ENCODE results near the gene RPL36AL. TPM values are rescaled to one million over a fixed set of nuclear protein-coding genes. Genes with fewer than 3 reads are reported as not detected.
"Not testable (repeated sequence)": the region's sequence is repeated elsewhere in the genome, so short reads cannot be mapped to it uniquely, and the experiment has no call there.

Gene RPL36AL
- total RNA-seq, result 138 TPM
- long read RNA-seq, transcript RPL36AL-201 (2 exons, 746 nt), result major isoform, 57 of 62 reads
- long read RNA-seq, partial matches to known transcripts, result 5 of 62 reads
- long read RNA-seq, other reads (novel, unspliced or antisense), result 0 of 62 reads

DNA sequence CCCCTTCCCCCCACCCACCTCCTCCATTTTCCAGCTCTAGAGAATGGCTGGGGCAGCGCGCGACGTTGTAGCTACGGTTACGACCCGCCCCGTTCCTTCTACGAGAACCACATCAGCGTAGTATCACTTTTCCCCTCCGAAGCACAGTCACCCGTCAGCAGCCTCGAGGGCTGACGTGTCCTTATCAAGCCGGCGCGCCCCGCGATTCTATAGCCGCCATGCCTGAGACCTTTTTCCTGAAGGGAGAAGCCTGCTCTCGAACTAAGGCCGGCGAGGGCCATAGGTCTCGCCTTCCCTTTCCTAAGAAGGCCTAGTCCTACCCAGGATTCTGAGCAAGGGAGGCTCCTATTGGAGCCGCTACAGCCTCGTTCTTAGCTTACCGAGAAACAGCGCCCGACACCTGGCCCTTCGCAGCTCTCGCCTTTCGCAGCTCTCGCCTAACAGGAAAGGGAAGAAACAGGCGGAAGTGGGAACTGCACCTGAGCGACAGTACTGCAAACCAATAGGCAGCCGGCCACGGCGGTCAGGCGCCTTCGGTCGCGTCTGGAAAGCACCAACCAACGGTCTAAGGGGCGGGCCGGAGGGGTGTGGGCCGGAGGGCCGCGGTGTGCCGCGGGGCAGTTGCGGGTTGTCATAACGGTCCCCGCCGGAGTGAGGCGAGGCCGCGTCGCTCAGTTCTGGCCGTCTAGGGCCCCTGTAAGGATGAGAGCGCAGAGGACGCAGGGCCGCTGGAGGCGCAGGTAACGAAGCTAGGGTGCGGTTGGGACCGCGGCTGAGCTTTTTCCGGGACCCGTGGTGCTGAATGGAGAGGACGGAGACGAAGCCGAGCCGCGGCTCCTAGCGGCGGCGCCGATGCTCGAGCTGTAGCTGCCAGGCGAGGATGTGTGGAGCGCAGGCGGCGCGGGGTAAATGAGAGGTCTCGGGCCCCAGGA lies at the start of gene RPL36AL, which contains the start of gene MGAT2:
TSS of gene RPL36AL (minus strand) at position 445 of the 932 bp plus-strand sequence. CDS start 1,522 bp downstream, outside the sequence.
TSS of gene MGAT2 (plus strand) at position 618 of the 932 bp plus-strand sequence. CDS start 470 bp downstream, outside the sequence.
- intact Hi-C loops (cut with DNase I), result loop anchor here (2.0 to 5.0 kb wide), 2 partner anchors 14 to 33 kb away; partner anchors contain the start of genes DNAAF2 and RPS29
- ATAC-seq, result peak; percentile 100

DNA sequence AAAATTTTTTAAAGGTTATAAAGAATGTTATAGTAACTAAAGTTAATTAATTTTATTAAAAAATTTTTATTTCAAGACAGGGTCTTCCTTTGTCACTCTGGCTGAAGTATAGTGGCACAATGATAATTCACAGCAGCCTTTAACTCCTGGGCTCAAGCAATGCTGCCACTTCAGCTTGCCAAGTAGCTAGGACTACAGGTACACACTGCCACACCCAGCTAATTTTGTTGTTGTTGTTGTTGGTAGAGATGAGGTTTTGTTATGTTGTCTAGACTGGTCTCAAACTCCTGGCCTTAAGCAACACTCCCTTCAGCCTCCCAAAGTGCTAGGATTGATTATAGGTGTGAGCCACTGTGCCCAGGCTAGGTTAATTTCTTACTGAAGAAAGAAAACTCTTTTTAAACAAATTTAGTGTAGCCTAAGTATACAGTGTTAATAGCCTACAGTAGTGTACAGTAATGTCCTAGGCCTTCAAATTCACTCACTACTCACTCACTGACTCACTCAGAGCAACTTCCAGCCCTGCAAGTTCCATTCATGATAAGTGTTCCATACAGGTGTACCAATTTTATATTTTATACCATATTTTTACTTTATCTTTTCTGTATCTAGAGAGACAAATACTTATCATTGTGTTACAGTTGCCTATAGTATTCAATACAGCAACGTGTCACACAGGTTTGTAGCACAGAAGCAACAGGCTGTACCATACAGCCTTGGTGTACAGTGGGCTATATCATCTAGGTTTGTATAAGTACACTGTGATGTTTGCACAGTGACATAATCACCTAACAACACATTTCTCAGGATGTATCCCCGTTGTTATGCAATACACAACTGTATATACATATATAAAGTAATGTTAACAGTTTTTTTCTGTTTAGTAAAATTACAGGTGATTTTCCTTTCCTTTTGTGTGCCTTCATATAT lies 39.4 kb upstream of the RPL36AL start:
- ATAC-seq (no peak), DNase-seq (ENCODE audit: missing footprints) (no peak)
- intact Hi-C loops (cut with DNase I), result no loop called here

More for the DNA sequence above, at the start of gene RPL36AL, which contains the start of gene MGAT2:
- DNase-seq (ENCODE audit: missing footprints), result peak; percentile 99

DNA sequence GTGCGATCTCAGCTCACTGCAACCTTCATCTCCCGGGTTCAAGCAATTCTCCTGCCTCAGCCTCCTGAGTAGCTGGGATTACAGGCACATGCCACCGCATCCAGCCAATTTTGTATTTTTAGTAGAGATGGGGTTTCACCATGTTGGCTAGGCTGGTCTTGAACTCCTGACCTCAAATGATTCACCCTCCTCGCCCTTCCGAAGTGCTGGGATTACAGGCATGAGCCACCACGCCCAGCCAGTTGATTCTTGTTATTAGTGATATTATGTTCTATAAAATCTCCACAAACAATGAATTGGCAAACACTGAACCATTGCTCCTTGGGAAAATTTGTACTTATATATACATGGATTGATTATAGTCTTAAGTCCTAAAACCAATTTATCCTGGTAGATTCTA lies 37.1 kb upstream of the RPL36AL start:
- ATAC-seq; intact Hi-C loops (cut with DNase I); DNase-seq (ENCODE audit: missing footprints): not testable (repeated sequence)

DNA sequence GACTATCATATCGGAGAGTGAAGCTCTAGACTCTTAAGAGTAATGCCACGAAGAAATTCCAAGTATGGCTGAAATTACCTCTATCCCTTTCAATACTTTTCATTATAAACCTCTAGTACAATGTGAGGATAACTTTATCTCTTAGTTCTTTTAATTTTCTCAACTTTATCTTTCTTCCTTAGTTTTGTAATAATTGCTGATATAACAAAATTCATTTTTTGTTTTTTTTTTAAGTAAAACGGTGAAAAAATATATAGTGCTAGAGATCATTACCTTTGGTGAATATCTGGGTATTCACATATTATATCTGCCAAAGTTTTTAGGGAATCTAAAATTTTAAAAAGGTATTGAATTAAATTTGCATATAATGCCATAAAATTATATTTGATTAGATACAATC lies 34.1 kb upstream of the RPL36AL start:
- no peak for DNase-seq (ENCODE audit: missing footprints)
- ATAC-seq, result no peak
- intact Hi-C loops (cut with DNase I), result no loop called here

DNA sequence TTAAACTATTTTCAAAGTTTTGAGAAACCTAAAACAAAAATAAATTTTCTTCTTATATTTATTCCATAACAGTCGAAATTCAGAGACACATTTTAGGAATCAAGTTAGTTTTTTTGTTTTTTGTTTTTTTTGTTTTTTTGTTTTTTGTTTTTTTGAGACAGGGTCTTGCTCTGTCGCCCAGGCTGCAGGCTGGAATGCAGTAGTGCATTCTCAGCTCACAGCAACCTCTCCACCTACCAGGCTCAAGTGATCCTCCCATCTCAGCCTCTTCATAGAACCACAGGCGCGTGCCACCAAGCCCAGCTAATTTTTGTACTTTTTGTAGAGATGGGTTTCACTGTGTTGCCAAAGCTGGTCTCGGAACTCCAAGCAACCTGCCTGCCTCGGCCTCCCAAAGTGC lies 33.1 kb upstream of the RPL36AL start:
- intact Hi-C loops (cut with DNase I), result no loop called here
- ATAC-seq (no peak), DNase-seq (ENCODE audit: missing footprints) (peak; percentile 32)

DNA sequence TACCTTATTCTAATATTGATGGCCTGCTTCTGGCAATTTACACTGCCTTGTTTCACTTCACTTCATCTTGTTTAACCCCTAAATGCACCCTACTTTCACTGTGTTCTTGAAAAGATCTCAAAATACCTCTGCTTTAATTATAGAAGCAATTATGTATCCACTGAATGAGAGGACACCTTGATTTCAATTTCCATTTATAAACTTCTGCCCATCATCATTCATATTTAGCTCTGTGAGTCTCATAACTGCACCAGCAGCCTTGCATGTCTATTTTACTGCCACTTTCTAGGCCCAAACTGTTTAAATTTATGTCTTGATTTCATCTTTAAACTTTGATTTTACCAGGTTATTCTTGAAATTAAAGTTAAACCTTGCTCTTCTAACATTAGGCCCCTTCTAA lies 21.7 kb upstream of the RPL36AL start:
- intact Hi-C loops (cut with DNase I), result no loop called here
- DNase-seq (ENCODE audit: missing footprints), result no peak
- no peak for ATAC-seq

DNA sequence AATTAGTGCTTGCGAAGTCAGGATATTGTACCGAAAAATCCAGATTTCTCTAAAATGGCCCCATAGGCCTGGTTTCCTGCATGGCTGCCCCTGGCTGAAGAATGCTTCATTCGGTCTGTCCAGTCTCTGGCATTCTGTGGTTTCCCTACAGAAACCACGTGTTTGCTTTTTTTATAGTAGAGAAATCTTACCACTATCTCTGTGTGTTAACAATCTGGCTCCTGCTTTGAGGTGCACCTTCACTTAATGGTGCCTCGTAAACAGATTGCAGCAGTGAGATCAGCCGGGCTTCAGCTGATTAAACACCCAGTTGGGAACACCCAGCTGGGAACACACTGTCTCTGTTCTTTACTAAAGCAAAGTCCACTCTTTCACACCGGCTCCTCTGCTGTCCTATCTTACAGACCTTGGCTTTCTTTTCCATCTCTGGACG lies 21.3 kb upstream of the RPL36AL start:
- ATAC-seq, result peak; percentile 84
- intact Hi-C loops (cut with DNase I), result no loop called here
- DNase-seq (ENCODE audit: missing footprints), result no peak

DNA sequence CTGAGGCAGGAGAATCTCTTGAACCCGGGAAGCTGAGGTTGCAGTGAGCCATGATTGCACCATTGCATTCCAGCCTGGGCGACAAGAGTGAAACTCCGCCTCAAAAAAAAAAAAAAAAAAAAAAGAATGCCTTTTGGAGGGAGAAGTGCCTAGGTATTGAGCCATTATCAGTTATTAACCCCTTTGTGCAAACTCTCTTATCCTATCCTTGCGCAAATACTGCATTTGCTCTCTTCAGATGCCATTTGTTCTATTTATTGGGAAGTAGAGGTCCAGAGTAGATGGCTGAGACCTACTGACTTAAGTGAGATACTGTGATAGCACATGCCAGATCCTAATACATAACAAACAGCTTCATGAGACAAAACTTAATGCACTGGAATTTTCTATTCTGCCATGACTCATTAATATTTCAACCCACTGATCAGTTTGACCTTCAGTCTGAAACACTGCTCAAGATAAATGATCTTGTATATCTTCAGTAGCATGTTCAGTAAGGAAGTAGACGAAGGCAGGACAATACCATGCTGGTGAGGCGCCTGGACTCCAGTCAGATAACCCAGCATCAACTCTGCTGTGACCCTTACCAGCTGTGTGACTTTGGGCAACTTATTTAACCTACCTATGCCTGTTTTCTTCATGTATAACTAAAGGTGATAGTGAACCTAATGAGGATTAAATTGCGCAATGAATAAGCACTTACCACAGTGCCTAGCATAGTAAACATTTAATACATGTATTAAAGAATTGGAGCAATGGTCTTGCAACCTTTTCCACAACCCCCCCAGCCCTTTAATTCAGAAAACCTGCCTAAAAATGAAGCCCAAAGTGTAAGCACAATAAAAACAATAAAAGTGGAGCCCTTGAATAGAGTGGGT lies 20.4 kb upstream of the RPL36AL start:
- ATAC-seq (no peak), DNase-seq (ENCODE audit: missing footprints) (no peak)
- intact Hi-C loops (cut with DNase I), result no loop called here

DNA sequence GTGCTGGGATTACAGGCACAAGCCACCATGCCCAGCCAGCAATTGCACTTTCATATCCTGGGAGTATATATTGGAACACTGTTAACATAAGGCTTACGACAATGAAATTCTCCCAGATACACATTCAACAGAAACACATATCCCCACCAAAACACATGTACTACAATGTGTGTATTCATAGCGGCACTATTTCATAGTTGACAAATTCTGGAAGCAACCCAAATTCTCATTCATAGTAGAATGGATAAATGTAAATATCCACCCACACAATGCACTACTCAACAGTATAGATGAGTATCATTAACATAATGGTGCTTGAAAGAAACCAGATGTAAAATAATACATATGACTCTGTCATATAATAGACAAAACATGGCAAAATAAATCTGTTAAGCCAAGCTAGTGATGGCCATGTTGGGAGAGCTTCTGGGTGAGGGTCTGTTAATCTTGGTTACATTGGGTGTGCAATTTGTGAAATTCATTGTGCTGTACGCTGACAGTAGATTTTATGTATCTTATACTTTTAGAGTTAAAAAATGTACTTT lies 17.2 kb upstream of the RPL36AL start:
- DNase-seq (ENCODE audit: missing footprints) (no peak), ATAC-seq (no peak)
- intact Hi-C loops (cut with DNase I), result loop anchor here (10.0 kb wide), 1 partner anchor 227 kb away; no protein-coding TSS in a partner anchor

DNA sequence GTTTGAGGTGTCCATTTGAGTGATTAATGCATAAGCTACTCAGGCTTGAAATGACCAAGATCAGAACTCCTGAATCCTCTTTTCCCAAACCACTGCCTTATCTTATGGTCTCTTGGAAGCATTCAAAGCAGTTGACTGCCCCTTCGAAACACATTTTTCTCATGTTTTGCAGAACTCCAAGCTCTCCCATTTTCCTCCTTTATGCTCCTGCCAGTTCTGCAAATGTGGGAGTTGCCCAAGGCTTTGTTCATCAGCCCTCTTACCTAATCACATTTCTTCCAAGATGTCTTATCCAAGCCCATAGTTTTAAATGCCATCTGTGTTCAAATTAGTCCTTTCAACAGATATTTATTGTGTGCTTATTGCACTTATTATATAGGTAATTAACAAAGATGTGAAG lies 16.4 kb upstream of the RPL36AL start:
- intact Hi-C loops (cut with DNase I), result loop anchor here (10.0 kb wide), 1 partner anchor 228 kb away; no protein-coding TSS in a partner anchor
- DNase-seq (ENCODE audit: missing footprints), result no peak
- ATAC-seq, result no peak

DNA sequence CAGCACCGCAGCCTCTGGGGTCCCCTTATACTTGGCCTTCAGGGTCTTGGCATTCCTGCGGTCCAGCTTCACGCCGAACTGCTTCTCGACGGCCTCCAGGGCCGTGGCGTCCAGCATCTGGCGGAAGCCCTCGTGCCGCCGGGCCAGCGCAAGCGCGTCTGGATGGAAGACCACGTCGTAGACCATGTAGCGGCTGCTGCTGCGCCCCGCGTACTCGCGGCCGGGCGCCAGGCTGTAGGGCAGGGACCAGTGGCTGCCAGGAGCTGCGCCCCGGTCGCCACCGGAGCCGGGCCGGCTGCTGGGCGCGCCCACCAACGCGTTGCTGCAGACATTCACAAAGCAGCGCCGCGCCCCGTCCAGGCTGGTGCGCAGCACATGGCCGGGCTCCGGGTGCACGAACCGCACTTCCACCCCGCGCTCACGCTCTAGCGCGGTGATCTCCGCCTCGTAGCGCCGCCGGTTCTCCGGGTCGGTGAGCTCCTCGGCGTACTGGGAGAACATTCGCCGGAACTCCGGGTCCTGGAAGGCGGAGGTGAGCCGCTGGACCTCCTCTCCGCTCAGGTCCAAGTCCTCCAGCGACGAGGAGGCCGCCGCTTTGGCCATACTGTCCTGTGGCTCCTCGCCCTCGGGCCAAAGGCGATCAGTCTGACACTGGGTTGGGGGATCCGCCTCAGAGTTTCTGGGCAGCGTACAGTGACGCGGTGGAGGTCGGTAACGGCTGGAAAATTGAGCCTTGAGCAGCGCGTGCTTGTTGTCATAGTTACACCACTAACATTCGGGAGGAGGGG lies 14.3 kb upstream of the RPL36AL start, which contains the start of gene DNAAF2:
TSS of gene DNAAF2 (minus strand) at position 698 of the 788 bp plus-strand sequence. CDS start at position 603, 95 bp downstream.
- intact Hi-C loops (cut with DNase I), result loop anchor here (2.0 to 10.0 kb wide), 4 partner anchors 14 to 230 kb away; partner anchors contain the start of genes KLHDC1, KLHDC2, MGAT2 and RPL36AL
- DNase-seq (ENCODE audit: missing footprints), result peak; percentile 86
- peak; percentile 51 for ATAC-seq

DNA sequence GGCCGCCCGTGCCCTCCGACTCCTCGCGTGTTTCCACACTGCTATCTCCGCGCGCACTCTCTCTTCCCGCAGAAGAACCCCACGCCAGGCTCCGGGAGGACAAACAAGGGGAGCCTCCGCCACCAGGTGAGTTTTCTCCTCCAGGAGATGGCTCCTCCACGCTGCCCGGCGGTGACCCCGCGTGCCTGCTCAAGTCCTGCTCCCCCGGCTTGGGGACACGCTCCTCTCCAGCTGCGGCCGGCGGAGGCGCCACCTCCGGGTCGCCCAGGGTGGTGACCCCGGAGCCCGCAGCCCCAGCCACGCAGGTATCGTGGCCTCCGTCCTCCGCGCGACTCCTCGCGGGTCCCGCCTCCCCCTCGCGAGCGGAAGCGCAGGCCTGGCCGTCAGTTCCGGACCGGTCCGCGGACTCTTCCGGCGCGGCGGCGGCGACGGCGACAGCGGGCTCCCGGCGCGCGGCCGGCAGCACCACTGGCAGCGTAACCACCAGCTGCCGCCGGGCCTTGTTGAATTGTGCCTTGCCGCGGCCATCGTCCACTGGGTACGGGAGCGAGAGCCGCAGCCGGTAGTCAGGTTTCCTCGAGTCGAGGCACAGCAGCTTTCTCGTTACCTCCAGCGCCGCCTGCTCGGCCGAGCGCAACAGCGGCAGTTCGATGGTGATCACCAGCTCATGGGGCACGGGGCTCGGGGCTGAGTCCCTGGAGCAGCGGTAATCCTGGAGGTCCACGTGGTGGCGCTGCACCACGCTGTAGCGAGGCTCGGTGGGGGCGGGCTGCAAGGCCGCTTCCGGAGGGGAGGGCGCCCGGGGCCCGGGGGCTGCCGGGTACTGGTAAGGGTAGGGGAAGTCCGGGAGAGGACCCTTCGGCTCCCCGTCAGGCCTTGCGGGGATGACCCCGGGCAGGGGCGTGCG lies 13.5 kb upstream of the RPL36AL start:
- ATAC-seq, result peak; percentile 97
- peak; percentile 96 for DNase-seq (ENCODE audit: missing footprints)
- intact Hi-C loops (cut with DNase I), result loop anchor here (2.0 to 10.0 kb wide), 4 partner anchors 13 to 231 kb away; partner anchors contain the start of genes KLHDC1, KLHDC2, MGAT2 and RPL36AL

DNA sequence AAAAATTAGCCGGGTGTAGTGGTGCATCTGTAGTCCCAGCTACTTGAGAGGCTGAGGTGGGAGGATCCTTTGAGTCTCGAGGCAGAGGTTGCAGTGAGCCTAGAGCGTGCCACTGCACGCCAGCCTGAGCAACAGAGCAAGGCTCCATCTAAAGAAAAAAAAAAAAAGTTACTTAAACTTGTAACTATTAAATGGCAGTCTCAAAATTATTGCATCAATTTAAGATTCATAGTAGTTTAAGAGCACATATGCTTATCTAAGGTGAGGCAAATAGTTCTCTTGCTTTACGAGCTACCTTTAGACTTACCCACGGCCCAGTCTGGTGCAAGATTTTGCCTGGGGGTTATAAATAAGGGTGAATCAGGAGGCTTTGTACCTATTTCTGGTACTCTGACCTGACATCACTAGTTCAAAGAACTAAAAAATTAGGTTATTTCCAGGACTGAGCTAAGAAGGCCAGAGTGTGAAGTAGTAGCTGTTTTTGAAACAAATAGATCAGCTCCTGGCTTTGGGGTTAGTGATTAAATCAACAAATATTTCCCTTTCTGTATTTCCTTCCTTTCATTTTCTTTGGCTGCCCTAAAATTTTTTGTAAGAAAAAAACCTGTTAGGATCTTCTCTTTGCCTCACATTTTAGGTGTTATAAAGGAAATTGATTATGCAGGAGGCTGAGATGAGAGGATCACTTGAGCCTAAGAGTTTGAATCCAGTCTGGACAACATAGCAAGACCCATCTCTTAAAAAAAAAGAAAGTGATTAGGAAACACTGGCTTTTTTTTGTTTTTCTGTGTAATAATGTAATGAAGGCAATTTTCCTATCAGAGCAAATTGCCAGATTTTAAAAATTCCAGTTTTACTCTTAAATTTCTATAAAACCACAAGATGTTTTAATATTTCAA lies 3.8 kb upstream of the RPL36AL start:
- intact Hi-C loops (cut with DNase I), result loop anchor here (5.0 kb wide), 1 partner anchor 37 kb away; the partner anchor contains the start of gene RPS29

DNA sequence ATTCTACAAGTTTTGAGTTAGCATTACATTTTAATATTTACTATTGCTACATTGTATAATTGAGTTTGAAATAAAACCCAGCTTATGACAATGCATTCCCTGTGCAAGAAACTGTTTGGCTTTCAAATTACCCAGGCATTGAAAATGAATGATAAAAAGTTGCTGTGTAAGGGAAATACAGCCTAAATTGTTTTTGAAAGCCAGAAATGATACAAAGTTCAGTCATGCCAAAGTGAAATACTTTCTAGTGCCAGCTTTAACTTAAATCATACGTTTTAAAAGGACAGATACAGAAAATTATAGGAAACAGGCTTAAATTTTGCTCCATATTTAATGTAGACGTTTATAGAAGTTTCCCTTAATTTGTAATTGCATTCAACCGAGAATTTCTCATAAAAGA lies 3.0 kb upstream of the RPL36AL start:
- DNase-seq (ENCODE audit: missing footprints) (no peak), ATAC-seq (no peak)
- intact Hi-C loops (cut with DNase I), result loop anchor here (5.0 kb wide), 1 partner anchor 36 kb away; the partner anchor contains the start of gene RPS29

More for the DNA sequence above, 3.8 kb upstream of the RPL36AL start:
- ATAC-seq (no peak), DNase-seq (ENCODE audit: missing footprints) (no peak)

Measured in Right ventricle myocardium inferior (tissue), 1 donor.